HEK293 (cell line): Measurements from ENCODE around the gene LSM11.

Experiments used
- IKZF3 ChIP-seq: fragments of 450-650 bp; IDR thresholded peaks from 2 replicates; pipeline ENCODE4 v1.5.0; 2018; ENCODE audit warnings: missing biosample characterization, mild to moderate bottlenecking, missing genetic modification characterization, moderate library complexity
- TCF7L2 ChIP-seq: IDR thresholded peaks from 2 replicates; pipeline ENCODE4 v1.6.1; 2011; ENCODE audit warnings: low read depth, mild to moderate bottlenecking, inconsistent platforms, low read length, moderate library complexity, borderline replicate concordance
- ZBTB21 ChIP-seq: fragments of 450-650 bp; formaldehyde crosslinking; IDR thresholded peaks from 2 replicates; pipeline ENCODE4 v1.5.1; 2017; ENCODE audit warnings: missing biosample characterization, missing genetic modification characterization
- ZFP37 ChIP-seq: fragments of 450-650 bp; formaldehyde crosslinking; IDR thresholded peaks from 2 replicates; pipeline ENCODE4 v1.5.1; 2016; ENCODE audit warnings: missing biosample characterization, missing genetic modification characterization
- ZNF274 ChIP-seq, 2 experiments: fragments of 200-500 bp in 1 of 2; fragments of 450-650 bp in 1 of 2; sonication (Bioruptor generic) in 1 of 2; formaldehyde crosslinking in 1 of 2; IDR thresholded peaks; 2 replicates each; pipeline versions ENCODE4 v1.5.1 to v1.6.1; 2014 to 2016; ENCODE audit warnings: borderline replicate concordance in 1 of 2, inconsistent platforms in 1 of 2, low read length in 1 of 2, missing biosample characterization in 1 of 2, missing genetic modification characterization in 1 of 2
- ZNF423 ChIP-seq: fragments of 450-650 bp; formaldehyde crosslinking; IDR thresholded peaks from 2 replicates; pipeline ENCODE4 v1.5.1; 2016; ENCODE audit warnings: missing biosample characterization, missing genetic modification characterization
- TF ChIP-seq, protein P1 (sequence below): fragments of 450-650 bp; formaldehyde crosslinking; IDR thresholded peaks from 2 replicates; pipeline ENCODE4 v1.5.1; 2016; ENCODE audit warnings: missing biosample characterization, missing genetic modification characterization
- TF ChIP-seq, protein P2 (sequence below): fragments of 450-650 bp; formaldehyde crosslinking; IDR thresholded peaks from 2 replicates; pipeline ENCODE4 v1.5.1; 2017; ENCODE audit warnings: missing biosample characterization, mild to moderate bottlenecking, missing genetic modification characterization, moderate library complexity
- TF ChIP-seq, protein P3 (sequence below): fragments of 450-650 bp; formaldehyde crosslinking; IDR thresholded peaks from 2 replicates; pipeline ENCODE4 v1.5.1; 2016; ENCODE audit warnings: missing biosample characterization, missing genetic modification characterization
- TF ChIP-seq, protein P4 (sequence below): fragments of 450-650 bp; IDR thresholded peaks from 2 replicates; pipeline ENCODE4 v1.5.1; 2018; ENCODE audit warnings: missing biosample characterization, mild to moderate bottlenecking, missing genetic modification characterization
- TF ChIP-seq, protein P5 (sequence below): fragments of 450-650 bp; formaldehyde crosslinking; IDR thresholded peaks from 2 replicates; pipeline ENCODE4 v1.5.1; 2016; ENCODE audit warnings: missing biosample characterization, missing genetic modification characterization

DNA sequence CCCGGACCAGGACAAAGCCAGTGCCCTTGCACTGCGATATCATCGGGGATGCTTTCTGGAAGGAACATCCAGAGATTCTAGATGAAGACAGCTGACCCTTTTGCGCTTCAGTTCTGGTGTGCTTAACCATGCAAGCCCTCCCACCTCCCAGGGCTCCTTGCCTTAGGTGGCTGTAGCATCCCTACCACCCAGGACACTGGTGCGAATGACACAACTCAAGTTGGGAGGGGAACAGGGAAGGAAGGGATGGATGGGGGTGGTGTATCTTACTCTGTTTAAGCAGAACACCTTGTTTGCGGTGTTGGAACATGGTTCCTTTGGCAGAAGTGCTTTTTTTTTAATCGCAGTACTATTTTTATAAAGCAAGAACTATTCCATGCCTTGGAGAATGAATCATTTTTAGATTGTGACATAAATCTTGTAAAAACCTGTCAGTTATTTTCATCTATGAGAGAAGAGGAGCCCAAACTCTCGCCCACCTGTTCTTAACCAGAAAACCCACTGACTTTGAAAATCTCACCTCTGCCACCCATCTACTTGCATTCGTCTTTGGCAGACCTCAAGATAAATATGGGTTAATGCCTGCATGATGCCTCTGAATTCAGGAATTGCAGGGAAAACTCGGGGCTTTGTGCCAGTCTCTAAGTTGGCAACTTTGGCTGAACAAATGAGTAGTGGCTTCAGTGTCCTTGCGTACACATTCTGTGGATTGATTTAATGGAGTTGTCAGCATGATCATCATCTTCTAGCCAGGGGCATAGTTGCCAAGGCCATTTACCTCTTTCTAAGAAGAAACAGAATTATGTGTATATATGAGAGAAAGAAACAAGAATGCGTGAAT is 3.9 kb upstream of the LSM11 start:
- TF ChIP-seq TCF7L2, result no peak
- TF ChIP-seq, protein P1, sequence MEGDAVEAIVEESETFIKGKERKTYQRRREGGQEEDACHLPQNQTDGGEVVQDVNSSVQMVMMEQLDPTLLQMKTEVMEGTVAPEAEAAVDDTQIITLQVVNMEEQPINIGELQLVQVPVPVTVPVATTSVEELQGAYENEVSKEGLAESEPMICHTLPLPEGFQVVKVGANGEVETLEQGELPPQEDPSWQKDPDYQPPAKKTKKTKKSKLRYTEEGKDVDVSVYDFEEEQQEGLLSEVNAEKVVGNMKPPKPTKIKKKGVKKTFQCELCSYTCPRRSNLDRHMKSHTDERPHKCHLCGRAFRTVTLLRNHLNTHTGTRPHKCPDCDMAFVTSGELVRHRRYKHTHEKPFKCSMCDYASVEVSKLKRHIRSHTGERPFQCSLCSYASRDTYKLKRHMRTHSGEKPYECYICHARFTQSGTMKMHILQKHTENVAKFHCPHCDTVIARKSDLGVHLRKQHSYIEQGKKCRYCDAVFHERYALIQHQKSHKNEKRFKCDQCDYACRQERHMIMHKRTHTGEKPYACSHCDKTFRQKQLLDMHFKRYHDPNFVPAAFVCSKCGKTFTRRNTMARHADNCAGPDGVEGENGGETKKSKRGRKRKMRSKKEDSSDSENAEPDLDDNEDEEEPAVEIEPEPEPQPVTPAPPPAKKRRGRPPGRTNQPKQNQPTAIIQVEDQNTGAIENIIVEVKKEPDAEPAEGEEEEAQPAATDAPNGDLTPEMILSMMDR (tag by site-specific recombination), result no peak
- TF ChIP-seq, protein P2, sequence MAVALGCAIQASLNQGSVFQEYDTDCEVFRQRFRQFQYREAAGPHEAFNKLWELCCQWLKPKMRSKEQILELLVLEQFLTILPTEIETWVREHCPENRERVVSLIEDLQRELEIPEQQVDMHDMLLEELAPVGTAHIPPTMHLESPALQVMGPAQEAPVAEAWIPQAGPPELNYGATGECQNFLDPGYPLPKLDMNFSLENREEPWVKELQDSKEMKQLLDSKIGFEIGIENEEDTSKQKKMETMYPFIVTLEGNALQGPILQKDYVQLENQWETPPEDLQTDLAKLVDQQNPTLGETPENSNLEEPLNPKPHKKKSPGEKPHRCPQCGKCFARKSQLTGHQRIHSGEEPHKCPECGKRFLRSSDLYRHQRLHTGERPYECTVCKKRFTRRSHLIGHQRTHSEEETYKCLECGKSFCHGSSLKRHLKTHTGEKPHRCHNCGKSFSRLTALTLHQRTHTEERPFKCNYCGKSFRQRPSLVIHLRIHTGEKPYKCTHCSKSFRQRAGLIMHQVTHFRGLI (tag by site-specific recombination), result no peak
- TF ChIP-seq ZBTB21, result no peak
- TF ChIP-seq, protein P3, sequence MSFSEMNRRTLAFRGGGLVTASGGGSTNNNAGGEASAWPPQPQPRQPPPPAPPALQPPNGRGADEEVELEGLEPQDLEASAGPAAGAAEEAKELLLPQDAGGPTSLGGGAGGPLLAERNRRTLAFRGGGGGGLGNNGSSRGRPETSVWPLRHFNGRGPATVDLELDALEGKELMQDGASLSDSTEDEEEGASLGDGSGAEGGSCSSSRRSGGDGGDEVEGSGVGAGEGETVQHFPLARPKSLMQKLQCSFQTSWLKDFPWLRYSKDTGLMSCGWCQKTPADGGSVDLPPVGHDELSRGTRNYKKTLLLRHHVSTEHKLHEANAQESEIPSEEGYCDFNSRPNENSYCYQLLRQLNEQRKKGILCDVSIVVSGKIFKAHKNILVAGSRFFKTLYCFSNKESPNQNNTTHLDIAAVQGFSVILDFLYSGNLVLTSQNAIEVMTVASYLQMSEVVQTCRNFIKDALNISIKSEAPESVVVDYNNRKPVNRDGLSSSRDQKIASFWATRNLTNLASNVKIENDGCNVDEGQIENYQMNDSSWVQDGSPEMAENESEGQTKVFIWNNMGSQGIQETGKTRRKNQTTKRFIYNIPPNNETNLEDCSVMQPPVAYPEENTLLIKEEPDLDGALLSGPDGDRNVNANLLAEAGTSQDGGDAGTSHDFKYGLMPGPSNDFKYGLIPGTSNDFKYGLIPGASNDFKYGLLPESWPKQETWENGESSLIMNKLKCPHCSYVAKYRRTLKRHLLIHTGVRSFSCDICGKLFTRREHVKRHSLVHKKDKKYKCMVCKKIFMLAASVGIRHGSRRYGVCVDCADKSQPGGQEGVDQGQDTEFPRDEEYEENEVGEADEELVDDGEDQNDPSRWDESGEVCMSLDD (tag by site-specific recombination), result no peak
- no peak for TF ChIP-seq IKZF3 (tag by site-specific recombination)
- TF ChIP-seq ZFP37 (tag by site-specific recombination), result no peak
- no peak for TF ChIP-seq ZNF274 (IDR thresholded peaks at IDR 0.05; ENCODE audit: low read length)
- TF ChIP-seq ZNF274 (tag by site-specific recombination; IDR thresholded peaks at IDR 0.05; ENCODE audit: borderline replicate concordance), result no peak
- TF ChIP-seq, protein P4, sequence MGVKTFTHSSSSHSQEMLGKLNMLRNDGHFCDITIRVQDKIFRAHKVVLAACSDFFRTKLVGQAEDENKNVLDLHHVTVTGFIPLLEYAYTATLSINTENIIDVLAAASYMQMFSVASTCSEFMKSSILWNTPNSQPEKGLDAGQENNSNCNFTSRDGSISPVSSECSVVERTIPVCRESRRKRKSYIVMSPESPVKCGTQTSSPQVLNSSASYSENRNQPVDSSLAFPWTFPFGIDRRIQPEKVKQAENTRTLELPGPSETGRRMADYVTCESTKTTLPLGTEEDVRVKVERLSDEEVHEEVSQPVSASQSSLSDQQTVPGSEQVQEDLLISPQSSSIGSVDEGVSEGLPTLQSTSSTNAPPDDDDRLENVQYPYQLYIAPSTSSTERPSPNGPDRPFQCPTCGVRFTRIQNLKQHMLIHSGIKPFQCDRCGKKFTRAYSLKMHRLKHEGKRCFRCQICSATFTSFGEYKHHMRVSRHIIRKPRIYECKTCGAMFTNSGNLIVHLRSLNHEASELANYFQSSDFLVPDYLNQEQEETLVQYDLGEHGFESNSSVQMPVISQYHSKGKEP (tag by site-specific recombination), result no peak
- TF ChIP-seq, protein P5, sequence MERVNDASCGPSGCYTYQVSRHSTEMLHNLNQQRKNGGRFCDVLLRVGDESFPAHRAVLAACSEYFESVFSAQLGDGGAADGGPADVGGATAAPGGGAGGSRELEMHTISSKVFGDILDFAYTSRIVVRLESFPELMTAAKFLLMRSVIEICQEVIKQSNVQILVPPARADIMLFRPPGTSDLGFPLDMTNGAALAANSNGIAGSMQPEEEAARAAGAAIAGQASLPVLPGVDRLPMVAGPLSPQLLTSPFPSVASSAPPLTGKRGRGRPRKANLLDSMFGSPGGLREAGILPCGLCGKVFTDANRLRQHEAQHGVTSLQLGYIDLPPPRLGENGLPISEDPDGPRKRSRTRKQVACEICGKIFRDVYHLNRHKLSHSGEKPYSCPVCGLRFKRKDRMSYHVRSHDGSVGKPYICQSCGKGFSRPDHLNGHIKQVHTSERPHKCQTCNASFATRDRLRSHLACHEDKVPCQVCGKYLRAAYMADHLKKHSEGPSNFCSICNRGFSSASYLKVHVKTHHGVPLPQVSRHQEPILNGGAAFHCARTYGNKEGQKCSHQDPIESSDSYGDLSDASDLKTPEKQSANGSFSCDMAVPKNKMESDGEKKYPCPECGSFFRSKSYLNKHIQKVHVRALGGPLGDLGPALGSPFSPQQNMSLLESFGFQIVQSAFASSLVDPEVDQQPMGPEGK (tag by site-specific recombination), result no peak
- no peak for TF ChIP-seq ZNF423
